Measurements from ENCODE around the gene TMEM271. TPM values are rescaled to one million over a fixed set of nuclear protein-coding genes. Genes with fewer than 3 reads are reported as not detected.

TMEM271 gene
- total RNA-seq, 1 donor from 2014 or later: not detected

- no peaks in the 10 kb centered on the region for H3K9me3 ChIP-seq
- TF ChIP-seq CTCF (IDR thresholded peaks at IDR 0.05): no peak
- H3K27ac ChIP-seq: no peak overlapping the region
- H3K4me3 ChIP-seq: no peak overlapping the region
- DNase-seq (no peak), ATAC-seq (no peak)
- H3K4me1 ChIP-seq: no peaks in the 10 kb centered on the region
- intact Hi-C loops (cut with DNase I): no loop called here
- no peaks in the 10 kb centered on the region for H3K27me3 ChIP-seq (ENCODE audit: low read depth)
- no peaks in the 10 kb centered on the region for H3K36me3 ChIP-seq
Observed at GRCh38 chr4:544386-545105, 31.5 kb downstream of the TMEM271 start.

GRCh38 chr4:541271-541670 lies 34.8 kb downstream of the TMEM271 start:
- intact Hi-C loops (cut with DNase I): no loop called here
- H3K36me3 ChIP-seq: peaks cover 31% of the 10 kb centered on the region
- ATAC-seq: no peak
- no peak for TF ChIP-seq CTCF (IDR thresholded peaks at IDR 0.05)
- H3K4me3 ChIP-seq: no peak overlapping the region
- H3K27me3 ChIP-seq (ENCODE audit: low read depth): no peaks in the 10 kb centered on the region
- no peaks in the 10 kb centered on the region for H3K4me1 ChIP-seq
- no peak for DNase-seq
- H3K9me3 ChIP-seq: no peaks in the 10 kb centered on the region
- no peak overlapping the region for H3K27ac ChIP-seq

- Histone ChIP-seq H3K27me3 (ENCODE audit: low read depth) (no peaks in the 10 kb centered on the region), H3K9me3 (no peaks in the 10 kb centered on the region), H3K27ac (no peak overlapping the region), H3K4me3 (no peak overlapping the region), H3K4me1 (no peaks in the 10 kb centered on the region), H3K36me3 (peaks cover 58% of the 10 kb centered on the region)
- no peak for TF ChIP-seq CTCF (IDR thresholded peaks at IDR 0.05)
- ATAC-seq (no peak), DNase-seq (peak; percentile 24)
- intact Hi-C loops (cut with DNase I): no loop called here
Observed at GRCh38 chr4:538542-539142, 37.5 kb downstream of the TMEM271 start.

- Histone ChIP-seq H3K4me1 (no peaks in the 10 kb centered on the region), H3K27me3 (ENCODE audit: low read depth) (no peaks in the 10 kb centered on the region), H3K4me3 (no peak overlapping the region), H3K27ac (no peak overlapping the region), H3K9me3 (no peaks in the 10 kb centered on the region), H3K36me3 (peaks cover 66% of the 10 kb centered on the region)
- intact Hi-C loops (cut with DNase I): no loop called here
- no peak for TF ChIP-seq CTCF (IDR thresholded peaks at IDR 0.05)
- DNase-seq: peak; percentile 36
- ATAC-seq: no peak
Observed at GRCh38 chr4:537436-538264, 38.4 kb downstream of the TMEM271 start.

GRCh38 chr4:536351-536972 lies 39.6 kb downstream of the TMEM271 start:
- no peaks in the 10 kb centered on the region for H3K9me3 ChIP-seq
- H3K36me3 ChIP-seq: peaks cover 77% of the 10 kb centered on the region
- ATAC-seq (no peak), DNase-seq (peak; percentile 45)
- no peaks in the 10 kb centered on the region for H3K27me3 ChIP-seq (ENCODE audit: low read depth)
- no peak overlapping the region for H3K4me3 ChIP-seq
- no peak overlapping the region for H3K27ac ChIP-seq
- intact Hi-C loops (cut with DNase I): no loop called here
- no peak for TF ChIP-seq CTCF (IDR thresholded peaks at IDR 0.05)
- no peaks in the 10 kb centered on the region for H3K4me1 ChIP-seq

Measured in lower lobe of right lung (tissue), 2 donors.